NB4 (cell line): ENCODE data around the gene NCSTN.

Experiments
- MAX ChIP-seq: IDR thresholded peaks from 2 replicates; pipeline ENCODE4 v1.6.1; 2011; ENCODE audit warnings: low read depth, low read length
- MYC ChIP-seq: IDR thresholded peaks from 2 replicates; pipeline ENCODE4 v1.6.1; 2011; ENCODE audit warnings: low read depth, low read length
- POLR2A ChIP-seq: IDR thresholded peaks from 2 replicates; pipeline ENCODE4 v1.6.1; 2011; ENCODE audit warnings: mild to moderate bottlenecking; ENCODE audit not compliant: insufficient read length; ENCODE audit errors: extremely low read depth
- TF ChIP-seq, protein P1 (sequence below): IDR thresholded peaks from one replicate; pipeline ENCODE4 v1.5.1; 2012; ENCODE audit warnings: low read depth, low read length

- no peak for TF ChIP-seq POLR2A
- TF ChIP-seq, protein P1, sequence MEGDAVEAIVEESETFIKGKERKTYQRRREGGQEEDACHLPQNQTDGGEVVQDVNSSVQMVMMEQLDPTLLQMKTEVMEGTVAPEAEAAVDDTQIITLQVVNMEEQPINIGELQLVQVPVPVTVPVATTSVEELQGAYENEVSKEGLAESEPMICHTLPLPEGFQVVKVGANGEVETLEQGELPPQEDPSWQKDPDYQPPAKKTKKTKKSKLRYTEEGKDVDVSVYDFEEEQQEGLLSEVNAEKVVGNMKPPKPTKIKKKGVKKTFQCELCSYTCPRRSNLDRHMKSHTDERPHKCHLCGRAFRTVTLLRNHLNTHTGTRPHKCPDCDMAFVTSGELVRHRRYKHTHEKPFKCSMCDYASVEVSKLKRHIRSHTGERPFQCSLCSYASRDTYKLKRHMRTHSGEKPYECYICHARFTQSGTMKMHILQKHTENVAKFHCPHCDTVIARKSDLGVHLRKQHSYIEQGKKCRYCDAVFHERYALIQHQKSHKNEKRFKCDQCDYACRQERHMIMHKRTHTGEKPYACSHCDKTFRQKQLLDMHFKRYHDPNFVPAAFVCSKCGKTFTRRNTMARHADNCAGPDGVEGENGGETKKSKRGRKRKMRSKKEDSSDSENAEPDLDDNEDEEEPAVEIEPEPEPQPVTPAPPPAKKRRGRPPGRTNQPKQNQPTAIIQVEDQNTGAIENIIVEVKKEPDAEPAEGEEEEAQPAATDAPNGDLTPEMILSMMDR, result no peak
- TF ChIP-seq MAX, result no peak
- no peak for TF ChIP-seq MYC
Observed at GRCh38 chr1:160300173-160300572, 43.0 kb upstream of the NCSTN start.
